CD4-positive, alpha-beta T cell (primary cell): ENCODE data around the gene DGKA. TPM values are rescaled to one million over a fixed set of nuclear protein-coding genes. Genes with fewer than 3 reads are reported as not detected.

ENCODE experiments used
- ATAC-seq: fragments of 200-7000 bp; cut with Tn5 transposase; one replicate; pipeline ENCODE4 v1.10.0; 2022; ENCODE audit warnings: mild to moderate bottlenecking; ENCODE audit not compliant: poor library complexity
- CTCF ChIA-PET: fragments of 350-600 bp; sonication (Branson Sonifier 250); formaldehyde crosslinking; loops from one replicate; lab custom pipeline; 2021; ENCODE audit warnings: antibody characterized with exemption, inconsistent platforms; lab: Charles Lee
- POLR2A ChIA-PET: fragments of 350-600 bp; sonication (Branson Sonifier 250); formaldehyde crosslinking; loops from one replicate; lab custom pipeline; 2021; ENCODE audit warnings: antibody characterized with exemption, inconsistent platforms; lab: Charles Lee
- DNase-seq, 14 experiments: peaks; one replicate each; pipeline ENCODE4 v3.0.0-alpha.2; 2013 to 2020; ENCODE audit warnings: mixed read lengths in 2 of 14
- H3K27ac ChIP-seq, 2 donors: one replicate each; pipeline versions ENCODE4 v1.5.1 to v1.7.0; 2013; ENCODE audit warnings: low read length in 2 of 2, low read depth in 1 of 2, mild to moderate bottlenecking in 1 of 2
- H3K27me3 ChIP-seq, 2 experiments: 1 replicate in 1 of 2; 2 replicates in 1 of 2; pipeline versions ENCODE4 v1.6.1 to v1.7.0; 2013; ENCODE audit warnings: low read length in 2 of 2, control low read depth in 1 of 2, mild to moderate bottlenecking in 1 of 2, moderate library complexity in 1 of 2; ENCODE audit not compliant: insufficient read depth in 2 of 2, control insufficient read depth in 1 of 2
- H3K36me3 ChIP-seq: one replicate; pipeline ENCODE4 v1.6.1; 2013; ENCODE audit warnings: low read length, control low read depth; ENCODE audit not compliant: insufficient read depth
- H3K4me1 ChIP-seq: one replicate; pipeline ENCODE4 v1.6.1; 2013; ENCODE audit warnings: low read length, control low read depth; ENCODE audit not compliant: insufficient read depth
- H3K4me3 ChIP-seq: one replicate; pipeline ENCODE4 v1.5.1; 2013; ENCODE audit warnings: mild to moderate bottlenecking, low read length, moderate library complexity
- H3K9me3 ChIP-seq, 2 experiments: 1 replicate in 1 of 2; 2 replicates in 1 of 2; pipeline versions ENCODE4 v1.6.1 to v1.7.0; 2013; ENCODE audit warnings: low read length in 2 of 2, mild to moderate bottlenecking in 2 of 2, control low read depth in 1 of 2, moderate library complexity in 1 of 2; ENCODE audit not compliant: control insufficient read depth in 1 of 2, insufficient read depth in 1 of 2
- H3K27ac Mint-ChIP-seq: one replicate; pipeline ENCODE4 v1.8.0; 2020; ENCODE audit warnings: mixed read lengths
- H3K27me3 Mint-ChIP-seq: one replicate; pipeline ENCODE4 v1.8.0; 2021; ENCODE audit warnings: mixed read lengths
- H3K36me3 Mint-ChIP-seq: one replicate; pipeline ENCODE4 v1.8.0; 2021; ENCODE audit warnings: low read depth, mixed read lengths
- H3K4me1 Mint-ChIP-seq: one replicate; pipeline ENCODE4 v1.8.0; 2021; ENCODE audit warnings: low read depth, mixed read lengths
- H3K4me3 Mint-ChIP-seq: one replicate; pipeline ENCODE4 v1.8.0; 2020; ENCODE audit warnings: mild to moderate bottlenecking, mixed read lengths
- H3K9me3 Mint-ChIP-seq: one replicate; pipeline ENCODE4 v1.8.0; 2020; ENCODE audit warnings: mixed read lengths
- intact Hi-C, 2 experiments: fragments of 100-400 bp; cut with DNase I in 1 of 2; cut with micrococcal nuclease in 1 of 2; formaldehyde crosslinking; loops; one replicate each; pipeline versions ENCODE4 v1.15.1 to v1.9.0; 2023 to 2025; cut with DNase I, micrococcal nuclease
- total RNA-seq, 174 experiments: library from RNA in 2 of 174; stranded (reverse) in 2 of 174; gene quantifications; one replicate each; pipeline ENCODE4 v1.2.3 and lab custom pipeline; 2021 to 2026
- TF ChIP-seq, protein P1 (sequence below): fragments of 200-600 bp; IDR thresholded peaks from one replicate; pipeline ENCODE4 v1.8.0; 2022; ENCODE audit warnings: antibody characterized with exemption, mild to moderate bottlenecking

DGKA gene
- total RNA-seq, 2 experiments from 2014 or later = 799 to 818 TPM

DNA sequence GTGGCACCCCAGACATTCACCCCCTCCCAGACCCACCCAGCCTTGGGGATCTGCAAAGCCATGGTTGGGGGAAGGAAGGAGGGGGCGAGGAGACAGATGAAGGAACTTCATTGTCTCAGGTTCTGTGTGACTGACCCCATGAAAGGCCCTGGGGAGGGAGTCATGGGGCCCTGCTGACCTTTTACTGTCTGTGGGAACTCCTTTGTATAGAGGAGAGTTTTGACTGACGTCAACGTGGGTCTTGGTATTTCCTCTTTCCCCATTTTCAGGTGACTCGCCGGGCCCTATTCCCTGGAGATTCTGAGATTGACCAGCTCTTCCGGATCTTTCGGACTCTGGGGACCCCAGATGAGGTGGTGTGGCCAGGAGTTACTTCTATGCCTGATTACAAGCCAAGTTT, 39.8 kb downstream of the DGKA start:
- no peak overlapping the region for H3K27ac ChIP-seq
- POLR2A ChIA-PET = interaction anchor here (1.1 kb wide), 1 partner anchor 11 kb away, joined by 3 read pairs; no protein-coding TSS in a partner anchor
- no peaks in the 10 kb centered on the region for H3K9me3 ChIP-seq
- CTCF ChIA-PET = no interaction called here
- Mint-ChIP-seq H3K4me3 (peak overlapping the region; percentile 3), H3K4me1 (peaks cover 27% of the 10 kb centered on the region), H3K36me3 (peaks cover 9% of the 10 kb centered on the region), H3K27ac (no peak overlapping the region), H3K9me3 (no peaks in the 10 kb centered on the region), H3K27me3 (no peaks in the 10 kb centered on the region)
- intact Hi-C loops = no loop called here
- DNase-seq (no peak), ATAC-seq (no peak)
- no peaks in the 10 kb centered on the region for H3K27me3 ChIP-seq
- H3K4me1 ChIP-seq = peaks cover 44% of the 10 kb centered on the region
- TF ChIP-seq, protein P1, sequence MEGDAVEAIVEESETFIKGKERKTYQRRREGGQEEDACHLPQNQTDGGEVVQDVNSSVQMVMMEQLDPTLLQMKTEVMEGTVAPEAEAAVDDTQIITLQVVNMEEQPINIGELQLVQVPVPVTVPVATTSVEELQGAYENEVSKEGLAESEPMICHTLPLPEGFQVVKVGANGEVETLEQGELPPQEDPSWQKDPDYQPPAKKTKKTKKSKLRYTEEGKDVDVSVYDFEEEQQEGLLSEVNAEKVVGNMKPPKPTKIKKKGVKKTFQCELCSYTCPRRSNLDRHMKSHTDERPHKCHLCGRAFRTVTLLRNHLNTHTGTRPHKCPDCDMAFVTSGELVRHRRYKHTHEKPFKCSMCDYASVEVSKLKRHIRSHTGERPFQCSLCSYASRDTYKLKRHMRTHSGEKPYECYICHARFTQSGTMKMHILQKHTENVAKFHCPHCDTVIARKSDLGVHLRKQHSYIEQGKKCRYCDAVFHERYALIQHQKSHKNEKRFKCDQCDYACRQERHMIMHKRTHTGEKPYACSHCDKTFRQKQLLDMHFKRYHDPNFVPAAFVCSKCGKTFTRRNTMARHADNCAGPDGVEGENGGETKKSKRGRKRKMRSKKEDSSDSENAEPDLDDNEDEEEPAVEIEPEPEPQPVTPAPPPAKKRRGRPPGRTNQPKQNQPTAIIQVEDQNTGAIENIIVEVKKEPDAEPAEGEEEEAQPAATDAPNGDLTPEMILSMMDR = no peak
- no peaks in the 10 kb centered on the region for H3K36me3 ChIP-seq
- H3K4me3 ChIP-seq = no peak overlapping the region

DNA sequence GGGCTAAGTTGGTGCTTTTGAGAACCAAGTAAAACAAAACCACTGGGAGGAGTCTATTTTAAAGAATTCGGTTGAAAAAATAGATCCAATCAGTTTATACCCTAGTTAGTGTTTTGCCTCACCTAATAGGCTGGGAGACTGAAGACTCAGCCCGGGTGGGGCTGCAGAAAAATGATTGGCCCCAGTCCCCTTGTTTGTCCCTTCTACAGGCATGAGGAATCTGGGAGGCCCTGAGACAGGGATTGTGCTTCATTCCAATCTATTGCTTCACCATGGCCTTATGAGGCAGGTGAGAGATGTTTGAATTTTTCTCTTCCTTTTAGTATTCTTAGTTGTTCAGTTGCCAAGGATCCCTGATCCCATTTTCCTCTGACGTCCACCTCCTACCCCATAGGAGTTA, 41.1 kb downstream of the DGKA start:
- ChIA-PET CTCF (interaction anchor here (1.7 to 2.3 kb wide), 2 partner anchors 32 to 46 kb away, joined by 5 to 6 read pairs; no protein-coding TSS in a partner anchor), POLR2A (interaction anchor here (2.9 kb wide), 1 partner anchor 36 kb away, joined by 57 read pairs; no protein-coding TSS in a partner anchor)
- DNase-seq = no peak
- ATAC-seq = no peak
- Histone ChIP-seq H3K36me3 (peaks cover 8% of the 10 kb centered on the region), H3K27ac (no peak overlapping the region), H3K4me1 (peaks cover 37% of the 10 kb centered on the region), H3K4me3 (no peak overlapping the region), H3K9me3 (no peaks in the 10 kb centered on the region), H3K27me3 (no peaks in the 10 kb centered on the region)
- intact Hi-C loops = no loop called here
- TF ChIP-seq, protein P1 = no peak
- no peaks in the 10 kb centered on the region for H3K27me3 Mint-ChIP-seq
- no peaks in the 10 kb centered on the region for H3K9me3 Mint-ChIP-seq
- peak overlapping the region; percentile 76 for H3K4me3 Mint-ChIP-seq
- H3K4me1 Mint-ChIP-seq = peaks cover 23% of the 10 kb centered on the region
- peaks cover 4% of the 10 kb centered on the region for H3K36me3 Mint-ChIP-seq
- H3K27ac Mint-ChIP-seq = no peak overlapping the region

GRCh38 chr12:55972456-55972855, 41.5 kb downstream of the DGKA start:
- Mint-ChIP-seq H3K36me3 (peaks cover 4% of the 10 kb centered on the region), H3K4me1 (peaks cover 18% of the 10 kb centered on the region), H3K27ac (no peak overlapping the region), H3K27me3 (no peaks in the 10 kb centered on the region), H3K9me3 (no peaks in the 10 kb centered on the region), H3K4me3 (peak overlapping the region; percentile 76)
- H3K4me1 ChIP-seq = peaks cover 33% of the 10 kb centered on the region
- POLR2A ChIA-PET = interaction anchor here (2.9 kb wide), 1 partner anchor 37 kb away, joined by 57 read pairs; no protein-coding TSS in a partner anchor
- intact Hi-C loops = no loop called here
- DNase-seq (no peak), ATAC-seq (no peak)
- TF ChIP-seq, protein P1 = no peak
- H3K4me3 ChIP-seq = peak overlapping the region; percentile 68
- H3K27me3 ChIP-seq = no peaks in the 10 kb centered on the region
- CTCF ChIA-PET = interaction anchor here (1.7 to 2.9 kb wide), 3 partner anchors 24 to 46 kb away, joined by 5 to 18 read pairs (median 6); partner anchors contain the start of gene SUOX
- H3K9me3 ChIP-seq = no peaks in the 10 kb centered on the region
- H3K27ac ChIP-seq = peak overlapping the region in 1 of 2 donors; percentile 82
- H3K36me3 ChIP-seq = peaks cover 9% of the 10 kb centered on the region
